HG02588 (cell line): Measurements from ENCODE around the gene EPC2.

Experiments
- ATAC-seq: cut with Tn5 transposase; IDR thresholded peaks from one replicate; pipeline ENCODE4 v1.9.1; 2021; ENCODE audit warnings: mild to moderate bottlenecking, moderate library complexity; ENCODE audit not compliant: unreplicated experiment

Gene EPC2

DNA sequence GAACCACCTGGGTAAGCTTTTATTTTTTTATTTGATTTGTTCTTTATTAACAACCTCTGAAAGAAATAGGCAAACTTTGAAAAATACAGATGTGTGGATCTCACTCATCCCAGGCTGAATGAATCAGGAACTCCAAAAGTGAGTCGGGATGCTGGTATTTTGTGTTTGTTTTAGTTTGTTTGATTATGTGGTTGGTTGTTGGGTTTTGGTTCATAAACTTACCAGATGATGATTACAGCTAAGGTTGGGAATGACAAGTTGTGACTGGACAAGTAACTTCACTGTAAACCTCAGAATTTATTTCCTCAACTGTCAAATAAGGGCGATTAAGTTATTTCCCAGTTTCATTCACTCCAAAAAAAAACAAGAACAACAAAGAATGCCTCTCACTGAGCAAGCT lies 150.0 kb downstream of the EPC2 start:
- no peak for ATAC-seq

DNA sequence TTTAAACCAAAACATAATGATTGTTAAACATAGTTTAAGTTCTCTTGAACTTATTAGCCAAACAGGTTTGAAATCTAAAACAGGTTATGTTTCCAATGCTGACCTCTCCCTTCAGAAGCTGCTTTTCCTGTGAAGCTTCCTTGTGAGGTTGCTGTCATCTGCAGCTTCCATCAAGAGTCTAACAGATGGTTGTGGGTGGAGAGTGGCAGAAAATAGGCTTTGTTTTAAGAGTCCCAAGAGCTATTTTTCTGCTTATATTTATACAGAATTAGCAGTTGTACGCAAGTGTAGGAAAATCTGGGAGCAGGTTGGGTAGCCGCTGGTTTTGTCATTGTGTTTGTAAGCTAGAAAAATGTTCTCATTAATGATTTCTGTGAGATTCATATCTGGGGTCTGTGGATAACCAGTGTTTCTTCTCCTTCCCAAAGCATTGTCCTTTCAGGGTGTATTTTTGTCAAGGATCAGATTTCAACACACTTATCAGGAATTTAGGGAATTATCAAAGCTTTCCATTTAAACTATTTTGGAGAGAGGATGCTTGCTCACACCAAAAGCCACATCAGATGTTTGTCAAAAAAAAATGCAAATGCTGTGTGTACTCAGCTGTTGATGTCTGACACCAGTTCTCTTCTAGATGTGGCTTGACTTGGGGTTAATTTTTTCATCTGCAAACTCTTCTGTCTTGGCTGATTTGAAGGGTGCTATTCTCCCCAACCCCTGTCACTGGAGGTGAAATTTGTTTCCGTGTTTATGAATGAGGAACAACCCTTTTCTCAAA lies 152.4 kb downstream of the EPC2 start:
- ATAC-seq = no peak

DNA sequence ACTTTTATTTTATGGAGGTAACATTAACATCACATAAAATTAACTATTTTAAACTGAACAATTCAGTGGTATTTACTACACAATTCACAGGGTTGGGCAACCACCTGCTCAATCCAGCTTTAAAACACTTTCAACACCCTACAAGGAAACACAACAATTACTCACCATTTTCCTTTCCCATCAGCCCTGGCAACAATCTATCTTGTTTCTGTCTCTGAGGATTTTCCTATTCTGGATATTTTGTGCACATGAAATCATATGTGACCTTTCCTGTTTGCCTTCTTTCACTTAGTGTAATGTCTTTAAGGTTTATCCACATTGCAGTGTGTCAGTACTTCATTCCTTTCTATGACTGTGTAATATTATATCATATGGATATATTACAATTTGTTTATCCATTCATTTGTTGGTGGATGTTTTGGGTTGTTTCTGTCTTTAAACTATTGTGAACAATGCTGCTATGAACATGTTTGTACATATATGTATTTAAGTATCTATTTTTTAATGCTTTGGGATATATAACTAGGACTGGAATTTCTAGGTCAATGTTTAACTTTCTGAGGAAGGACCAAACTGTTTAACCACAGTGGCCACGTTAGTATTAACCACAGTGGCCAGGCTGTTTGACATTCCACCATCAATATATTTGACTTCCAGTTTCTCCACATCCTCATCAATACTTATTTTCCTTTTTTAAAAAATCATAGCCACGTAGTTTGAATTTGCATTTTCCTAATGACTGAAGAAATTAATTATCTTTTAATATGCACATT lies 158.1 kb downstream of the EPC2 start:
- ATAC-seq = no peak

DNA sequence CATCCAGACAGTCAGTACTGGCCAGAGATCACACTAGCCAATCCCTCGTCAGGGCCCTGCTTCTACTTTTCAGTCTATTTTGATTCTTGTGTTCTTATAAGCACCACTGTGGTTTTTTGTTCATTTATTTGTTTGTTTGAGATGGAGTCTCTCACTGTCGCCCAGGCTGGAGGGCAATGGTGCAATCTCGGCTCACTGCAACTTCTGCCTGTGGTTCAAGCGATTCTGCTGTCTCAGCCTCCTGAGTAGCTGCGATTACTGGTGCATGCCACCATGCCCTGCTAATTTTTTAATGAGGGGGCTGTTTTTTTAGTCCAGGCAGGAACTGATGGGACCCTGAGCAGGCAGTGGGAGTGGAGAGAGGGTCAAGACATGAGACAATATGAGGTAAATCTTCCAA lies 165.5 kb downstream of the EPC2 start:
- no peak for ATAC-seq

DNA sequence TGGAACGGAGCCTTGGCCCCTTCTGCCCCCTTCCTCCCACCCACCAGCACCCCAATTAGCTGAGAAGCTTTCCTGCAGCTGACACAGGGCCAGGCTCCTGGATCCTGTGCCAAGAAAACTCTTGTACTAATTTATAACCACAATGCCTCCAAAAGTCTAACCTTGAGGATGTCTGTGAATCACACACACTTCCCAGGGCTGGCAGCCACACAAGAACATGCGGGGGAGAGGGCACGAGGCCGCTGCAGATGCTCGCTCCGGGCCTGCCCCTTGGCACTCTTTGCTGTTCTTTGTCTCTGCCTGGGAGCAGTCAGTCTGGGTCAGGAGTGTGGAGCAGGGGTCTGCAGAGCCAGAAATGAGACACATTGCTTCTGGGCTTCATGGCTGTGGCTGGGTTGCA lies 167.8 kb downstream of the EPC2 start:
- no peak for ATAC-seq

DNA sequence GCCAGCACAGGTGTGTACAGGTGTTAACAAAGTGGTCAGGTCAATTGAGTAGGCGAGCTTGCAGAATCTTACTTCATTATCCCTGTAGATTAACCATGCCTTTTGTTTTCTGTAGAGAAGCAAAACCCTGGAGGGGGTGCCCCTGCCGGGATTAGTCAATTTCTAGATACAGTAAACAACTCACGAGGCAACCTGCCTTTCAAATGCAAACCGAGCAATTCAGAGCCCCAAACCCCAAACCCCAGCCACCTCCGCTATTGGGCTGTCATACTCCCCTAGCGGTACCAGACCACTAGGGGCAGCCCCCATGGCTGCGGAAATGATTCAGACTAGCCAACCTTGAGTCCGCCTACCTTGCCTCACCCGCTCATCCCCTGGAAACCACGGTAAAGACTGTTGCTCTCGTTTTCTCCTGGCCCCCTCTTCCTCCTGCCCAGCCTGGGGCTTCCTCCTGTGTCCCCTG lies 169.1 kb downstream of the EPC2 start:
- ATAC-seq = peak; percentile 100

DNA sequence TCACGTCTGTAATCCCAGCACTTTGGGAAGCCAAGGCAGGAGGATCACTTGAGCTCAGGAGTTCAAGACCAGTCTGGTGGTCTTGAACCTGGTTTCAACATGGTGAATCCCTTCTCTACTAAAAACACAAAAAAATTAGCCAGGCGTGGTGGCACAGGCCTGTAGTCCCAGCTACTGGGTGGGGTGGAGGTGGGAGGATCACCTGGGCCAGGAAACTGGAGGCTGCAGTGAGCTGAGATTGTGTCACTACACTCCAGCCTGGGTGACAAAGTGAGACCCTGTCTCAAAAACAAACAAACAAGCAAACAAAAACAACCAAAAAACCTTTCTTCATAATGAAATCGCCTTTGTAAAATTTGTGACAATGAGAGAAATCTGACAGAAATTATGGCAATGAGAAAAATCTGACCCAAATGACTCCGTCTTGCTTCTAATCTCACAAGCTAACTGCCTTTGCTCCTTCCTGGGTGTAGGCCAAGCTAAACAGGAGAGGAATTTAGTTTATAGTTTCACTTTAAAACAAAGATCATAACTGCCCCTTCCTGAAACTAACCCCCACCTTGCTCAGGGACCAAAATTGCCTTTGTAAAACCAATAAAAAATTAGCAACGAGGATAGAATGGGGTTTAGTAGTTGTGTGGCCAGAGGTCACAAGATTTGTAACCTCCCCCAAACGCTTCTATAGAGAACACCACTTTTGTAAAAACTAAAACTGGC lies 169.8 kb downstream of the EPC2 start:
- ATAC-seq = no peak

DNA sequence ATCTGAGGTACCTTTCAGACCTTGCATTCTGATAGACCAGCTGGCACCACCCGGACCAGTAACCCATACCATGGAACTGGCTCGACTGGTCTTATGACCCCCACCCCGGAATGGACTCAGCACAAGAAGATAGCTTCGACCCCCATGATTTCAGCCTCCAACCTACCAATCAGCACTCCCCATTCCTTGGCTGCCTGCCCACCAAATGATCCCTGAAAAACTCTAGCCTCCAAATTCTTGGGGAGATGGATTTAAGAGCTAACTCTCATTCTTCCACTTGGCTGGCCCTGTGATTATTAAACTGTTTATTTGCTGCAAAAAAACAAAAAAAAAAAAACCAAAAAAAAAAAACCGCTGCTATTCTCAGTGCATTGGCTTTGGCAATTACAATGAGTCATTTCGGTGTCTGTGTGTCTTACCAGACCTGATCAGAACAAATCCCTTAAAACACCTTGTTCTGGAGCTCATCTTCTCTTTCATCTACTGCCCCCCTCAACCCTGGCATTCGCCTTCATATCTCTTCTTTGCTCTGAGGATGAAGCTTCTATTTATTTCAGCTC lies 170.4 kb downstream of the EPC2 start:
- no peak for ATAC-seq

DNA sequence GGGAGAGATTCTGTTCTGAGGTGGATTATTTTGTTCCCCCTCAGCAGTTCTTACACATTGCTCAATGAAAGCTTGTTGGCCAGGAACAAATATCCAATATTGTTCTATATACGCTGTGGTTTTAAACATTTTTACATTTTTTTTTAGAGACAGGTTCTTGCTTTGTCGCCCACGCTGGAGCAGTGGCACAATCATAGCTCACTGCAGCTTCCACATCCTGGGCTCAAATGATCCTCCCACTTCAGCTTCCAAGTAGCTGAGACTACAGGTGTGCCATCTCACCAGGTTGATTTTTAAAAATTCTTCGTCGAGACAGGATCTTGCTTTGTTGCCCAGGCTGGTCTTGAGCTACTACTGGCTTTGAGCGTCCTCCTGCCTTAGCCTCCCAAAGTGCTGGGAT lies 171.6 kb downstream of the EPC2 start:
- ATAC-seq = no peak

DNA sequence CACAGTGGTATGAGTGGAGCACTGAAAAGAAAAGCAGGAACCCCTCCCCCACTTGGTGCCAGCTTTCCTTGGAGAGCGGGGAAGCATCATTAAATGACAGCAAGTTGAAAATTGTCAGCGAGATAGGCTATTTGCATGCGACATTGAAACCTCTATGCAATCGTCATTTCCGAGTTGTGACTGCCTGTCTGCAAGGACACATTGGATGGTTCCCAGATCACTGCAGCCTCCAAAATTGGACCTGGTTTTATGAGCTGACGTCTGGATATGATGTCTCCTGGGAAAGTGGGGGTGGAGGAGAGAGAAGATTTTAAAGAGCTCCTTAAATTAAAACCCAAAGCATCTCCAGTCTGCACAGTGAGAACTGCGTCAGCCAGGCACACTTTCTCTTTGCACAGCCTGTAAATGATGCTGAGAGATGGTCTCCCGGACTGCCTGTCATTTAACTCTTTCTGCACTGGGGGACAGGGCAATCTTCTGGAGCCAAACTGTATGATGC lies 172.7 kb downstream of the EPC2 start:
- no peak for ATAC-seq

DNA sequence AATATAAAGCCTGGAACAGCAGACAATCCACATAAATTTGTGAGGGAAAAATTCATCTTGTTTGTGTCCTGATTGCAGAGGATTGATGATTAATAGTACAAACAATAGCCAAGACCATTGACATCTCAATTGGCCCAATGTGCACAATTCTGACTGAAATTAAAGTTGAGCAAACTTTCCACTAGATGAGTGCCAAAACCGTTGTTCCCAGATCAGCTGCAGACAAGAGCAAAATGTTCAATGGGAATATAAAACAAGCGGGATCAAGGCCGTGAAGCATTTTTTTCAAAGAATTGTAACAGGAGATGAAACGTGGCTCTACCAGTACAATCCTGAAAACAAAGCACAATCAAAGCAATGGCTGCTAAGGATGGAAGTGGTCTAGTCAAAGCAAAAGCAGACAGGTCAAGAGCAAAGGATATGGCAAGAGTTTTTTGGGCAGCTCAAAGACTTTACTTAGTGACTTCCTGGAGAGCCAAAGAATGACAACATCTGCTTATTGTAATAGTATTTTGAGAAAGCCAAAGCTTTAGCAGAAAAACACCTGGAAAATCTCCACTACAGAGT lies 174.6 kb downstream of the EPC2 start:
- ATAC-seq = no peak

DNA sequence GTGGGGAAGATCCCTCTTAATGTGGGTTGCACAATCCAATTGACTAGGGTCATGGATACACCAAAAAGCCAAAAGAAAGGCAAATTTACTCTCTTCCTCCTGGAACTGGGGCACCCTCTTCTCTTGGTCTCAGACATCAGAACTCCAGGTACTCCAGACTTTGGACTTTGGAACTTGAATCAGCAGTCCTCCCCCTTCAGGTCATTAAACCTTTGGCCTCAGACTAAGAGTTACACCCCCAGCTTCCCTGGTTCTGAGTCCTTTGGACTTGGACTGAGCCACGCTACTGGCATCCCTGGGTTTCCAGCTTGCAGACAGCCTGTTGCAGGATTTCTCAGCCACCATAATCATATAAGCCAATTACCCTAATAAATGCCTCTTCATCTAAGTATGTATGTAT lies 179.6 kb downstream of the EPC2 start:
- ATAC-seq = no peak

DNA sequence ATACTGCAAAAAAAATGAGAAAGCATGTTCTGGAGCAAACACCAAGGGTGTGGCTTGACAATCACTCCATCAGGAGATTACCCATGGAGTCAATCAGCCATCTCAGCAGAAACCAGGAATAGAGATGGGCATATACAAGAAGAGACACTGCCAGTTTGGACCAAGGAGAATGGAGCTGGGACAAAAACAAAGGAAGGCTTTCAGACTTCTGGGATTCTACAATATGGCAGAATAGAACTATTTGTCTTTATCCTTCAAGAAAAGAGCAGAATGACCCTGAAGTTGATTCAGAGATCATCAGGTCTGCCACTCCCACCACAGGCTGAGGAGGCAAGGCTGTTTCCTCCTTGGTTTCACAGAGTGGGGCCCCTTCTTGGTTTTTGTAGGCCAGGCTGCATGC lies 182.2 kb downstream of the EPC2 start:
- no peak for ATAC-seq

DNA sequence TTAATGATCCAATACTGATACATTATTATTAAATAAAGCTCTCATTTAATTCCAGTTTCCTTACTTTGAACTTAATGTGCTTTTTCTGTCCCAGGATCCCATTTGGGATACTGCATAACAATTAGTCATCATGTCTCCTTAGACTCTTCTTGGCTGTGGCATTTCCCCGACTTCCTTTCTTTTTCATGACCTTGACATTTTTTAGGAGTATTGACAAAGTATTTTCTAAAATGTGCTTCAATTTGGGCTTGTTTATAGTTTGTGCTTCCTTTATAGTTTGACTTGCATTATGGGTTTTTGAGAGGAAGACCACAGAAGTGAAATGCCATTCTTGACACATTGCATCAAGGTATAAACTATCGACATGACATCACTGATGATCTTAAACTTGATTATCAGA lies 184.4 kb downstream of the EPC2 start:
- no peak for ATAC-seq

DNA sequence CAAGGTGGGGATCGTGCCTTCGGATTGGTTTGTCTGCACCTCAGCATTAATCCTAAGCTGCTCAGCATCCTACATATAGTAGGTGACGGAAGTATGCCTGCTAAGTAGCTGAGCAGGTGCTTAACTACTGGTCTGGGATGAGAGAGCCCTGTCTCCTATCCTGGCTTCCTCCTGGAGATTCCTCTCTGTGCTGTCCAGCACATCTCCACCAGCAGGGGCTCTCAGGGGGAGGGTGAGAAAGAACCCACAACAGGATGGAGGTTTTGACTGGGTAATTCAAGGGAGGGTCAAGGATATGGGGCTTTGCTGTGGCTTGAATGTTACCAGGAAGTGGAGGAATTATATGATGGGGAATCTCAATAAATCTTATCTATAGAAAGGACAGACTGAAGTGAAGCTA lies 185.1 kb downstream of the EPC2 start:
- ATAC-seq = no peak

DNA sequence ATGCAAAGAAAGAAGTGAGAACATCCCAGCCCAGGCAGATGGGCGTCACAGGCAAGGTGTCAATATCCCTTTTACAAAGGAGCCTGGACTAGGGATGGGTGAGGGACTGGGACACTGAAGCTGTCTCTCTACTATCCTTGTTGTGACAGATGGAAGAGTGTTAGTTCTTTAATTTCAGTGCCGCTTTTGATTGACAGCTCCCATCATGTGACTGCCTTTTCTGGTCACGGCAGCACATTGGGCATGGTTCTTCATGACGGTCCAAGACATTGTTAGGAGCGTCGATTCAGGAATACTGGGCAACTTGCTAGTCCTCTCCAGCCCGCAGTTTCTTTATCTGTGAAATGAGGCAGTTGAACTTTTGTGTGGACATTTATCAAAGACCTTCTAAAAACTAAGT lies 188.1 kb downstream of the EPC2 start:
- no peak for ATAC-seq
